GM12878 (cell line): ENCODE data around the gene CYP46A1.

Source experiments
- EGR1 ChIP-seq, 2 experiments: IDR thresholded peaks; 1 replicate in 1 of 2; 2 replicates in 1 of 2; pipeline ENCODE4 v1.6.1; 2011 to 2012; ENCODE audit warnings: low read depth in 2 of 2, low read length in 2 of 2, borderline replicate concordance in 1 of 2, mild to moderate bottlenecking in 1 of 2, moderate library complexity in 1 of 2
- TF ChIP-seq, protein P1 (sequence below), 3 experiments: IDR thresholded peaks in 2 of 3; conservative IDR thresholded peaks in 1 of 3; 2 replicates each; pipeline ENCODE4 v1.5.1; 2011; ENCODE audit warnings: low read depth in 3 of 3, low read length in 3 of 3, mild to moderate bottlenecking in 3 of 3, control low read depth in 2 of 3, moderate library complexity in 2 of 3, inconsistent platforms in 1 of 3, mixed read lengths in 1 of 3; ENCODE audit not compliant: control insufficient read depth in 2 of 3, insufficient read depth in 1 of 3; ENCODE audit errors: extremely low read depth in 1 of 3

DNA sequence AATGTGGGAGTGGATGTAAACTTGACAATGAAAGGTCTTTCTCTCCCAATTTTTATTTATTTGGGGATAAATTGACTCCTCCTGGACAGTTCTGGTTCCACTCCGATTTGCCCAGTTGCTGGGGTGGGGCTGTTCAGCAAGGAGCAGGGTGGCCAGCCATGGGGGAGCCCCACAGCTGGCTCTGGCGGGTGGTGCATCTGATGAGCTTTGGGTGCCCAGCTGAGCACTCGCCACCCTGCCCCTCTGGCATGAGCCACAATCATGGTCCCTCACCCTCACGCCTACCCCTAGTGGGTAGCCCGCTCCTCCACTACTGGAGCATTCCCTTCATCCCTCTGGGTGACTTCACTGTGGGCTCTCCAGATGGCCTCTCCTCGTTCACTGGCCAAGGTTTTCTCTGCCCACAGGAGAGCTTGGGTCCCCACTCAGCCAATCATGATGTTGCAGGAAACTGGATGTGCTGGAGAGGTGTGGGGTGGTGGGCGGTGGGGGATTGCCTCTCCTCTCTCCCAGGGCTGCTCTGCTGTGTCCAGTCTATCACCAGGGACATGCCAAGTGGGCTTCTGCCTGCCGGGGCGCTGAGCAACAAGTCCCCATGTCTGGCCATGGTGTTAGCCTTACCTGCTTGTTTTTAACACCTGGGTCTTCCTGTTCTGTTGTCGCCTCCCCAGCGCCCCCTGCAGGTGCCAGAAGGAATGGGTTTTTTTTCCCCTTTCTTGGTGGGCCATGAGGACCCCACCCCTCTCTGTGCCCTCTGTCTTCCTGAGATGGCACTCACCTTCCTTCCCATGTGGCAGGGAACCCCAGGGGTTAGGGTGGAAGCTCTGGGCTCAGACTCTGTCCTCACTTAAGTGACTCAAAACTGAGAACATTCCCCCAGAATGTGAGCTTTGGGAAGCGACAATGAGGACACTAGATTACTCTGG lies 3.4 kb downstream of the CYP46A1 start:
- TF ChIP-seq, protein P1, sequence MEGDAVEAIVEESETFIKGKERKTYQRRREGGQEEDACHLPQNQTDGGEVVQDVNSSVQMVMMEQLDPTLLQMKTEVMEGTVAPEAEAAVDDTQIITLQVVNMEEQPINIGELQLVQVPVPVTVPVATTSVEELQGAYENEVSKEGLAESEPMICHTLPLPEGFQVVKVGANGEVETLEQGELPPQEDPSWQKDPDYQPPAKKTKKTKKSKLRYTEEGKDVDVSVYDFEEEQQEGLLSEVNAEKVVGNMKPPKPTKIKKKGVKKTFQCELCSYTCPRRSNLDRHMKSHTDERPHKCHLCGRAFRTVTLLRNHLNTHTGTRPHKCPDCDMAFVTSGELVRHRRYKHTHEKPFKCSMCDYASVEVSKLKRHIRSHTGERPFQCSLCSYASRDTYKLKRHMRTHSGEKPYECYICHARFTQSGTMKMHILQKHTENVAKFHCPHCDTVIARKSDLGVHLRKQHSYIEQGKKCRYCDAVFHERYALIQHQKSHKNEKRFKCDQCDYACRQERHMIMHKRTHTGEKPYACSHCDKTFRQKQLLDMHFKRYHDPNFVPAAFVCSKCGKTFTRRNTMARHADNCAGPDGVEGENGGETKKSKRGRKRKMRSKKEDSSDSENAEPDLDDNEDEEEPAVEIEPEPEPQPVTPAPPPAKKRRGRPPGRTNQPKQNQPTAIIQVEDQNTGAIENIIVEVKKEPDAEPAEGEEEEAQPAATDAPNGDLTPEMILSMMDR (IDR thresholded peaks at IDR 0.05 in 2 of 3, conservative IDR thresholded peaks at IDR 0.05 in 1 of 3; ENCODE audit: control insufficient read depth in 2 of 3, extremely low read depth in 1 of 3, insufficient read depth in 1 of 3, low read depth in 3 of 3, low read length in 3 of 3): peak; percentile 44 to 73 (median 70)
- no peak for TF ChIP-seq EGR1 (IDR thresholded peaks at IDR 0.05; ENCODE audit: borderline replicate concordance in 1 of 2, low read depth in 2 of 2, low read length in 2 of 2)
